ENCODE measurements around the gene ABCA7.

ABCA7 gene

DNA sequence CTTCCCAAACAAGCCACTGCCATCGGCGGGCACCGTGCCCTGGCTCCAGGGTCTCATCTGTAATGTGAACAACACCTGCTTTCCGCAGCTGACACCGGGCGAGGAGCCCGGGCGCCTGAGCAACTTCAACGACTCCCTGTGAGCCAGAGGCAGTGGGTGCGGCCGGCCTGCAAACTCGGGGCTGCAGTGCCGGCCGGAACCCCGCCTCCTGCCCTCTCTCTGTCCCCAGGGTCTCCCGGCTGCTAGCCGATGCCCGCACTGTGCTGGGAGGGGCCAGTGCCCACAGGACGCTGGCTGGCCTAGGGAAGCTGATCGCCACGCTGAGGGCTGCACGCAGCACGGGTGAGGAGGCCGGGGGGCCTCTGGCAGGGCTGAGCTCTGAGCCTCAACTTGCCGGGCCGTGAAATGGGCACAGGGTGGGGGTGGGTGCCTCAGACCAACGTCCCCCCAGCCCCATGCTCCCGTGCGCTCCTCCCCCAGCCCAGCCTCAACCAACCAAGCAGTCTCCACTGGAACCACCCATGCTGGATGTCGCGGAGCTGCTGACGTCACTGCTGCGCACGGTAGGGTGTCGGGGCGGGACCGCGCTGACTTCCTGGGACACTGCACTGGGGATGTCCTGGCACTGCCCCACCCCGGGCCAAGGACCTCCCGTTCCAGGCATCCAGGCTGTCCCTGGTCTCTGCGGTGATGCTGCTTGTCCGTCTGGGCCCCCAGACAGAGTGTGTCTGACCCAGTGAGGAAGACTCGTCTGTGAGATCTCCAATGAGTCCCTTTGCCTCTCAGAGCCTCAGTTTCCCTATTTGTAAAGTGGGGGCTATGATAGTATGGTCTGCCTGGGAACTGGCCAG is 2.2 kb downstream of the ABCA7 start:
- TF ChIP-seq POLR2A (IDR thresholded peaks at IDR 0.05; ENCODE audit: extremely low read depth, insufficient read length) = no peak
- DNase-seq (ENCODE audit: low read depth) = no peak
- H3K4me3 ChIP-seq (ENCODE audit: low read depth, low read length) = no peak overlapping the region

- no peak overlapping the region for H3K4me3 ChIP-seq (ENCODE audit: low read depth, low read length)
- no peak for DNase-seq (ENCODE audit: low read depth)
- TF ChIP-seq POLR2A (IDR thresholded peaks at IDR 0.05; ENCODE audit: extremely low read depth, insufficient read length) (no peak), CTCF (IDR thresholded peaks at IDR 0.05; ENCODE audit: low read depth, low read length) (no peak), MAX (IDR thresholded peaks at IDR 0.05; ENCODE audit: low read depth, low read length) (no peak), MYC (IDR thresholded peaks at IDR 0.05; ENCODE audit: low read depth, low read length) (no peak)
These were observed 3.0 kb downstream of the ABCA7 start for GRCh38 chr19:1042689-1043511.

DNA sequence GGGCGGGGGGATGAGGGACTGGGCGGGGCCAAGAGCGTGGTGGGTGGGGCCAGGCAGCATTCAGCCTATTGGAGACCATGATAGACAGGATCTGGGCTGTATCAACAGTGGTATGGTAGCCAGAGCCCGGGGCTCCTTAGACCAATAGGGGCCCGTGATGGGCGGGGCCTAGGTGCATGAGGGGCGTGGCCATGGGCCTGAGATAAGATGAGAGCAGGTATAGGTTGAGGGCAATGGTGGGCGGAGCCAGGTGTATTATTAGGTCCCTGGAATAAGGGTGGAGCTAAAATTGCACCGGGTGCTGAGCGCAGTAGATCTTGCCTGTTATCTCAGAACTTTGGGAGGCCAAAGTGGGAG is 5.3 kb downstream of the ABCA7 start:
- DNase-seq (ENCODE audit: low read depth) = peak; percentile 50
- TF ChIP-seq MAX (IDR thresholded peaks at IDR 0.05; ENCODE audit: low read depth, low read length) (no peak), MYC (IDR thresholded peaks at IDR 0.05; ENCODE audit: low read depth, low read length) (no peak), CTCF (IDR thresholded peaks at IDR 0.05; ENCODE audit: low read depth, low read length) (no peak), POLR2A (IDR thresholded peaks at IDR 0.05; ENCODE audit: extremely low read depth, insufficient read length) (no peak)

GRCh38 chr19:1046117-1046626 is 6.3 kb downstream of the ABCA7 start:
- DNase-seq (ENCODE audit: low read depth) = no peak
- TF ChIP-seq MAX (IDR thresholded peaks at IDR 0.05; ENCODE audit: low read depth, low read length) (no peak), CTCF (IDR thresholded peaks at IDR 0.05; ENCODE audit: low read depth, low read length) (no peak), POLR2A (IDR thresholded peaks at IDR 0.05; ENCODE audit: extremely low read depth, insufficient read length) (no peak), MYC (IDR thresholded peaks at IDR 0.05; ENCODE audit: low read depth, low read length) (no peak)
- no peak overlapping the region for H3K4me3 ChIP-seq (ENCODE audit: low read depth, low read length)

More for the DNA sequence above, 5.3 kb downstream of the ABCA7 start:
- H3K4me3 ChIP-seq (ENCODE audit: low read depth, low read length) = no peak overlapping the region

DNA sequence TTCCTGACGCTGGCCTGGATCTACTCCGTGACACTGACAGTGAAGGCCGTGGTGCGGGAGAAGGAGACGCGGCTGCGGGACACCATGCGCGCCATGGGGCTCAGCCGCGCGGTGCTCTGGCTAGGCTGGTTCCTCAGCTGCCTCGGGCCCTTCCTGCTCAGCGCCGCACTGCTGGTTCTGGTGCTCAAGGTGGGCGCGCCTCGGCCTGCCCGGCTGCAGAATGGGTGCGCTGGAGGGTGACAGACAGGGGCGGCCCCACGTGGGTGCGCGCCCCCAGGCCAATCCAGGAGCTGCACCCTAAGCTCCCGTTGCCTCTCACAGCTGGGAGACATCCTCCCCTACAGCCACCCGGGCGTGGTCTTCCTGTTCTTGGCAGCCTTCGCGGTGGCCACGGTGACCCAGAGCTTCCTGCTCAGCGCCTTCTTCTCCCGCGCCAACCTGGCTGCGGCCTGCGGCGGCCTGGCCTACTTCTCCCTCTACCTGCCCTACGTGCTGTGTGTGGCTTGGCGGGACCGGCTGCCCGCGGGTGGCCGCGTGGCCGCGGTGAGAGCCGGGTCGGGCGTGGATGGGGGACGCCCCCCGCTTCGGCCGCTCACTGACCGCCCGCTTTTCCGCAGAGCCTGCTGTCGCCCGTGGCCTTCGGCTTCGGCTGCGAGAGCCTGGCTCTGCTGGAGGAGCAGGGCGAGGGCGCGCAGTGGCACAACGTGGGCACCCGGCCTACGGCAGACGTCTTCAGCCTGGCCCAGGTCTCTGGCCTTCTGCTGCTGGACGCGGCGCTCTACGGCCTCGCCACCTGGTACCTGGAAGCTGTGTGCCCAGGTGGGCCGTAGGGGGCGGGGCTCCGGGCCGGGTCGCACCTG is 7.2 kb downstream of the ABCA7 start:
- no peak overlapping the region for H3K4me3 ChIP-seq (ENCODE audit: low read depth, low read length)
- TF ChIP-seq MYC (IDR thresholded peaks at IDR 0.05; ENCODE audit: low read depth, low read length) = no peak
- no peak for TF ChIP-seq MAX (IDR thresholded peaks at IDR 0.05; ENCODE audit: low read depth, low read length)
- TF ChIP-seq POLR2A (IDR thresholded peaks at IDR 0.05; ENCODE audit: extremely low read depth, insufficient read length) = no peak
- no peak for TF ChIP-seq CTCF (IDR thresholded peaks at IDR 0.05; ENCODE audit: low read depth, low read length)
- DNase-seq (ENCODE audit: low read depth) = no peak

Data from NB4 (cell line).